Chondrocyte (in vitro differentiated cells): ENCODE data around the gene ANKIB1. TPM values are rescaled to one million over a fixed set of nuclear protein-coding genes. Genes with fewer than 3 reads are reported as not detected.
"Not testable (repeated sequence)": the region's sequence is repeated elsewhere in the genome, so short reads cannot be mapped to it uniquely, and the experiment has no call there.

Experiments
- DNase-seq: peaks from one replicate; pipeline ENCODE4 v3.0.0; 2021; ENCODE audit warnings: mixed read lengths, low spot score
- H3K27ac Mint-ChIP-seq: one replicate; pipeline ENCODE4 v1.8.0; 2021; ENCODE audit warnings: mild to moderate bottlenecking, moderate library complexity, mixed read lengths; ENCODE audit not compliant: unreplicated experiment
- H3K27me3 Mint-ChIP-seq: 2 replicates; pipeline ENCODE4 v1.8.0; 2021; ENCODE audit warnings: low read depth, mixed read lengths
- H3K36me3 Mint-ChIP-seq: 2 replicates; pipeline ENCODE4 v1.8.0; 2021; ENCODE audit warnings: low read depth, mixed read lengths
- H3K4me1 Mint-ChIP-seq: 2 replicates; pipeline ENCODE4 v1.8.0; 2021; ENCODE audit warnings: low read depth, mild to moderate bottlenecking, mixed read lengths
- H3K4me3 Mint-ChIP-seq: one replicate; pipeline ENCODE4 v1.8.0; 2021; ENCODE audit warnings: mild to moderate bottlenecking, moderate library complexity, mixed read lengths; ENCODE audit not compliant: unreplicated experiment
- H3K9me3 Mint-ChIP-seq: 2 replicates; pipeline ENCODE4 v1.8.0; 2021; ENCODE audit warnings: low read depth, mixed read lengths
- CTCF ChIP-seq: fragments of 200-600 bp; sonication (generic); IDR thresholded peaks from 2 replicates; pipeline ENCODE4 v1.5.0; 2021; ENCODE audit warnings: antibody characterized with exemption, mild to moderate bottlenecking, moderate library complexity
- total RNA-seq: library from RNA; stranded (reverse); gene quantifications from 3 replicates; pipeline ENCODE4 v1.2.1, GENCODE V29; 2021

ANKIB1 gene
- total RNA-seq, 1 donor from 2014 or later: 76.3 TPM

DNA sequence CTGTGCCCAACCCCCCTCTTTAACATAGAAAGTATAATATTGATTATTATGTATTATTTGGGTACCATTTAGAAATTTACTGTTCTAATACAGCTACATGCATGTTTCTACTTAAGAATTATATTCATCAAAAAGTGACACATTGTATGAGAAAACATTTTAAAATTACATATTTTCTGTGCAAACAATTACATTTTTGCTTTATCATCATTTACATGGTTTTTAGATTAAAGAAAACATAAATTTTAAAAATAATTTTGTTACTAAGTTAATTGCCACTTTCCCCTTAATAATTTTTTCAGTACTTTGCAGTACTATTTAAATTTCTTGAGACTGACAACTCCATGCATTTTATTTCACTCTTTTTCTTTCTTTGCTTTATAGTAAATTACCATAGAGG, 106.2 kb downstream of the ANKIB1 start:
- Mint-ChIP-seq H3K4me3 (no peak overlapping the region), H3K36me3 (peaks cover 12% of the 10 kb centered on the region), H3K27ac (no peak overlapping the region), H3K9me3 (no peaks in the 10 kb centered on the region), H3K27me3 (no peaks in the 10 kb centered on the region), H3K4me1 (no peaks in the 10 kb centered on the region)
- DNase-seq: no peak
- no peak for TF ChIP-seq CTCF

DNA sequence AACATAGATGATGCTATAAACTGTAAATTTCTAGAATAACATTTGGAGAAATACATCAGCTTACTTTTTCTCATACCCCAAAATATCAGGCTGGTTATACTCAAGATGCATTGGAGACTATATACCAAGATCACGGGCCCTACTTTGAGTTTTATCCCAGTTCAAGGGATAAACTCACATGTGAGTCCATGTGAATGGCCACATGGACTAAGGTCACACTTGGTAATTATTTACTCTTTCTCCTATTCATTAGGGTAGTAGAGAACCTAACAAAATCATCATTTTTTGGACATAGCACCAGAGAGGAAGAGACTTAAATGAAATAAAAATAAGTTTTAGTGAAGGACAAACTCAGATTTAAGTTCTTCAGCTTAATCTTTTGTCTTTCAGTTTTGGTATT, 108.4 kb downstream of the ANKIB1 start:
- no peaks in the 10 kb centered on the region for H3K4me1 Mint-ChIP-seq
- H3K27ac Mint-ChIP-seq: no peak overlapping the region
- H3K4me3 Mint-ChIP-seq: no peak overlapping the region
- DNase-seq: no peak
- no peak for TF ChIP-seq CTCF
- H3K36me3 Mint-ChIP-seq: peaks cover 9% of the 10 kb centered on the region
- H3K27me3 Mint-ChIP-seq: no peaks in the 10 kb centered on the region
- H3K9me3 Mint-ChIP-seq: no peaks in the 10 kb centered on the region

- H3K9me3 Mint-ChIP-seq: no peaks in the 10 kb centered on the region
Observed at GRCh38 chr7:92356406-92356805, 110.6 kb downstream of the ANKIB1 start.

DNA sequence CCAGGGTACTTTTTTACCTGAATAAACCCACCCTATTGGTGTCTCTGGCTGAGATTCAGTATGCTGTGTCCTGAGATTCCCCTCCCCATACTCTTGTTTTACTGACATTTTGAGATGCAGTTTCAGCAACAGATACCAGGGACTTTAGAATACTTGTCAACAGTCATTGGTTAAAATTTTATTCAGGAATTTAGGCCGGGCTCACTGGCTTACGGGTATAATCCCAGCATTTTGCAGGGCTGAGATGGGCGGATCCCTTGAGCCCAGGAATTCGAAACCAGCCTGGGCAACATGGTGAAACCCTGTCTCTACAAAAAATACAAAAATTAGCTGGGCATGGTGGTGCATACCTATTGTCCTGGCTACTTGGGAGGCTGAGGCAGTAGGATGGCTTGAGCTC, 111.5 kb downstream of the ANKIB1 start:
- no peak for DNase-seq
- no peak for TF ChIP-seq CTCF
- Mint-ChIP-seq H3K9me3 (no peaks in the 10 kb centered on the region), H3K36me3 (peaks cover 11% of the 10 kb centered on the region), H3K4me3 (no peak overlapping the region), H3K27ac (no peak overlapping the region), H3K4me1 (peaks cover 10% of the 10 kb centered on the region), H3K27me3 (no peaks in the 10 kb centered on the region)

More at GRCh38 chr7:92356406-92356805, 110.6 kb downstream of the ANKIB1 start:
- no peak for TF ChIP-seq CTCF
- Mint-ChIP-seq H3K27ac (no peak overlapping the region), H3K4me3 (no peak overlapping the region), H3K27me3 (no peaks in the 10 kb centered on the region), H3K4me1 (peaks cover 10% of the 10 kb centered on the region), H3K36me3 (peaks cover 12% of the 10 kb centered on the region)
- DNase-seq: no peak

DNA sequence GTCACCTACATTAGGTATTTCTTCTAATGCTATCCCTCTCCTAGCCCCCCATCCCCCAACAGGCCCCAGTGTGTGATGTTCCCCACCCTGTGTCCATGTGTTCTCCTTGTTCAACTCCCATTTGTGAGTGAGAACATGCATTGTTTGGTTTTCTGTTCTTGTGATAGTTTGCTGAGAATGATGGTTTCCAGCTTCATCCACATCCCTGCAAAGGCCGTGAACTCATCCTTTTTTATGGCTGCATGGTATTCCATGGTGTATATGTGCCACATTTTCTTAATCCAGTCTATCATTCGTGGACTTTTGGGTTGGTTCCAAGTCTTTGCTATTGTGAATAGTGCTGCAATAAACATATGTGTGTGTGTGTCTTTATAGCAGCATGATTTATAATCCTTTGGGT, 113.4 kb downstream of the ANKIB1 start:
- Mint-ChIP-seq H3K36me3 (peaks cover 14% of the 10 kb centered on the region), H3K4me1 (peaks cover 10% of the 10 kb centered on the region)
- not testable (repeated sequence) for H3K27me3 Mint-ChIP-seq, H3K9me3 Mint-ChIP-seq, H3K27ac Mint-ChIP-seq, DNase-seq, H3K4me3 Mint-ChIP-seq

DNA sequence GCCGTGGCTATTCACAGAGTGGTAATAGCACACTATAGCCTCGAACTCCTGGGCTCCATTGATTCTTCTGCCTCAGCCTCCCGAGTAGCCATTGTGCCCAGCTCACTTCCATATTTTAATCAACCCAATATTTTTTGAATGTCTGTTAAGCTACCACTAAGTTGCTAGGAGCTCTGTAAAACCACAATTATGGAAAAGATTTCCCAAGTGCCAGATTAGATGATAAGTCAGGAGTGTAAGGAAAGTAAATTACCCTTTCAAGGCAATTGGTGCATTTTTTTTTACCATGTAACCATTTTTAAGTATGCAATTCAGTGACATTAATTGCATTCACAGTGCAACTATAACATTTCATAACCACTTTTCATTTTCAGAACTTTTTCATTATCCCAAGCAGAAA, 114.0 kb downstream of the ANKIB1 start:
- Mint-ChIP-seq H3K27ac (peak overlapping the region; percentile 41), H3K27me3 (no peaks in the 10 kb centered on the region), H3K4me3 (no peak overlapping the region), H3K9me3 (no peaks in the 10 kb centered on the region), H3K36me3 (peaks cover 19% of the 10 kb centered on the region), H3K4me1 (peaks cover 10% of the 10 kb centered on the region)
- no peak for TF ChIP-seq CTCF
- no peak for DNase-seq
